Activated gamma-delta T cell (primary cell): ENCODE measurements around the gene MYCBP2.
"Not testable (repeated sequence)": the region's sequence is repeated elsewhere in the genome, so short reads cannot be mapped to it uniquely, and the experiment has no call there.

Experiments
- DNase-seq: peaks from one replicate; lab custom pipeline; 2025; lab: John Stamatoyannopoulos, UW

The MYCBP2 gene

DNA sequence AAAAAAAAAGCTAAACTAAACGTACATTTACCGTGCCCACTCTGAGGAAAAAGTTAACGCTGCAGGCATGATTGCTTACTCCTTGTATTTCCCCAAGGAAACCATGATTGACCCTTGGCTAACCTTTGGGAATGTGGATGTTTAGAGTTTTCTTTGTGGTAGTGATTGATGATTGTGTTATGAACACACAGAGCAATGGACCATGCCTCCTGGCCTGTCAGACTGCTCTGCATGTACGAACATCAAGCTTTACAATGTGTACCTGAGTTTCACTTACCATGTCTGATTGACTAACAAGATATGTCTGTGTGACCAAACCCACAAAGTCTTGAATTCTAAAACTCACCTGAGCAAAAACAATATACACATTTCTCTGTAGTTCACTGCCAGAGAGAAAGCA, 35.1 kb downstream of the MYCBP2 start:
- no peak for DNase-seq

GRCh38 chr13:77290342-77290741, 36.6 kb downstream of the MYCBP2 start:
- DNase-seq: no peak

DNA sequence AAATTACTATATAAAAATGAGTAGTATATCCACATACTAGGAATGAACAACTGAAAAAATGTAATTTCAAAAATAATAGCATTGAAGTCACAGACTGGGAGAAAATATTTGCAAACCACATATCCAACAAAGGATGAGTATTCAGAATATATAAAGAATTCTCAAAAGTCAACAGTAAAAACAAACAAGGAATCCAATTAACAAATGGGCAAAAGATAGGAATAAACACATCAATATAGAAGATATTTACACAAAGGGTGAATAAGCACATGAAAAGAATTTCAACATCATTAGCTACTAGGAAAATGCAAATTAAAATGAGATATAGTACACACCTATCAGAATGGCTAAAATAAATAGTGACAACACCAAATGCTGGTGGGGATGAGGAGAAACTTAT, 37.0 kb downstream of the MYCBP2 start:
- no peak for DNase-seq

DNA sequence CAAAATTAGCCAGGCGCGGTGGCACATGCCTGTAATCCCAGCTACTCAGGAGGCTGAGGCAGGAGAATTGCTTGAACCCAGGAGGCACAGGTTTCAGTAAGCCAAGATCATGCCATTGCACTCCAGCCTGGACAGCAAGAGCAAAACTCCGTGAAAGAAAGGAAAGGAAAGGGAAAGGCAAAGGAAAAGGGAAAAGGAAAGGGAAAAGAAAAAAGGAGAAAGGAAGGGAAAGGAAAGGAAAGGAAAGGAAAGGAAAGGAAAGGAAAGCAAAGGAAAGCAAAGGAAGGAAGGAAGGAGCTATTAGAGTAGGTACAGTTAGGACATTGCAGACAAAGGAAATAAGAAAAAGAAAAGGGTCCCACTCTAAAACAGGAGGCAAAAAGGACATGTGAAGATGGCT, 41.3 kb downstream of the MYCBP2 start:
- not testable (repeated sequence) for DNase-seq

DNA sequence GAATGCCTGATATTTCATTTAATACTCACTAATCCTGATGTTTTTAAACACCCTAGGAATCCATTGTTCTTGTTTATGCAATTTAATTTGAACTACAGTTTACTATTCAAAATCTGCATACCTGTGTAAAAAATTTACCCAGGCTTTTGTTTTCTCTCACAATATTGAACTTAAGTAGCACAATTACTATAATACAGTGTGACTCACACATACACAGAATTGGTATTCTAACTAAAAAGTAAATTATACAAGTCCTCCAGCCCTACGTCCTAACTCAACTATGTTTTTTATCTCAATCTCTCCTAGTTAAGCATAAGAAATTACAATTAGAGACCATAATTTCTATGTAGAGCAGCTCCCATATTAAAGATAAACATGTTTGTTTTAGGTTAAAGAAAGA, 41.8 kb downstream of the MYCBP2 start:
- no peak for DNase-seq

DNA sequence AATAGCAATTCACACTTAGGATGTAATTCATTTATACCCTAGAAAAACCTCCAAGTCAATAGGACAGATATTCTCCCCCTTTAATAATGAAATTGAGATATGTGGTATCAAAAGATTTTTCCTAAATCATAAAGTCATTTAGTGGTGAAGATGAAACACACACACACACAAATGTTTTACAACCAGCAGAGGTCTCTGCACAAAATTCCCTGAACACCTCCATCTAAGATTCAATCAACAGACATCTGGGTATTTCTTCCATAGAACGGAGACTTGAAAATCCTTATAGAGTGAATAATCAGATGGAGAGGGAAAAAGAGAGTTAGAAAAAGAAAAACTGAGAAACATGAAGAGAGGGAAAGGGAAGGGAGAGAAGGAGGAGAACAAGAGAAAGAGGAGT, 52.8 kb downstream of the MYCBP2 start:
- DNase-seq: no peak

DNA sequence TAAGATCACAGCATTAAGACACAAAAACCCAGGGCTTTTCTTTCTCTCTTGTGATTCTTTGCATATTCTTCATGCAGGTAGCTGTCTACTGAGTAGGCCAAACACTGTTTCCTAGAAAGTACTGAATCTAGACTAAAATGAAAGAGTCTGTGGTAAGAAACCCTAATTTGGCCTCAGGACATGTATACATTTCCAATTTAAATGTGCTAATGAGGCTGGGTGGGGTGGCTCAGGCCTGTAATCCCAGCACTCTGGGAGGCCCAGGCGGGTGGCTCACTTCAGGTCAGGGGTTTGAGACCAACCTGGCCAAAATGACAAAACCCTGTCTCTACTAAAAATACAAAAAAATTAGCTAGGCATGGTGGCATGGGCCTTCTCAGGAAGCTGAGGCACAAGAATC, 57.8 kb downstream of the MYCBP2 start:
- no peak for DNase-seq

- no peak for DNase-seq
These were observed 59.5 kb downstream of the MYCBP2 start for GRCh38 chr13:77267362-77267761.

DNA sequence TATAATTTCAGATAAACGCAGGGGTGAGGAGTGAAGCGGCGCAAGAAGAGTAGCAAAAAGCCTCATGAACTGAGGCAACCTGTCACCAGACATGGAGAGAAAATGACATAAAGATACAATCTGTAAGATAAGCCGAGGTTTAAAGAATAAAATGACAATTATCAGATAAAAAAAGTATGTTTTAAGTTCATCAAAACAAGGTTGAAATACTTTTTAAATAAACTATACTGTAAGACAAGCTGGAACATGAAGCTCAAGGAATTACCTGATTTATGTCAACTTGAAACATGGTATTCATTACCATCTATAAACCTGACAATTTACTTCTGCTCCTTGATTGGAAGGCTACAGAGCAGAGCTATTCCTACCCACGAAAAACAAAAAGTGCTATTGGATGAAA, 61.6 kb downstream of the MYCBP2 start:
- DNase-seq: no peak

GRCh38 chr13:77262198-77262597, 64.7 kb downstream of the MYCBP2 start:
- DNase-seq: no peak

GRCh38 chr13:77250975-77251374, 75.9 kb downstream of the MYCBP2 start:
- no peak for DNase-seq

DNA sequence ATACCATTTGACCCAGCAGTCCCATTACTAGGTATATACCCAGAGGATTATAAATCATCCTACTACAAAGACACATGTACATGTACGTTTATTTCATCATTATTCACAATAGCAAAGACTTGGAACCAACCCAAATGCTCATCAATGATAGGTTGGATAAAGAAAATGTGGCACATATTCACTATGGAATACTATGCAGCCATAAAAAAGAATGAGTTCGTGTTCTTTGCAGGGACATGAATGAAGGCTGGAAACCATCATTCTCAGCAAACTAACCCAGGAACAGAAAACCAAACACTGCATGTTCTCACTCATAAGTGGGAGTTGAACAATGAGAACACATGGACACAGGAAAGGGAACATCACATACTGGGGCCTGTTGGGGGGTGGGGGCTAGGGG, 81.7 kb downstream of the MYCBP2 start:
- DNase-seq: not testable (repeated sequence)

DNA sequence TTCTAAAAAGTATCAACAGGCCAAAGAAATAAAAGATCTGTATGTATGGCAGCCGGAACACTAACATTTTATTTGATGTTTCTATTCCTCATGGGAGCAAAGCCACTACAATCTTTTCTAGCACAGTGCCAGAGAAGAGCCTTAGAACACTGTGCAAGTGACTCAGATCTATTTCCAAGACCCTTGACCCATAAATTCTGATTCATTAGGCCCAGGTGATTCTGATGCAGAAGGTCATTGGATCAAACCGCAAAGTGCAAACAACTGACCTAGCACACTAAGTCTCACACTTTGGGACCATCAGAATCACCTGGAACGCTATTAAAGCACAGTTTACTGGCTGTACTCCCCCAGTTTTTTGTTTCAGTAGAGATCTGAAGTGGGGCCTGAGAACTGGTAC, 87.6 kb downstream of the MYCBP2 start:
- no peak for DNase-seq

- DNase-seq: no peak
These were observed 91.4 kb downstream of the MYCBP2 start for GRCh38 chr13:77235456-77236022.

DNA sequence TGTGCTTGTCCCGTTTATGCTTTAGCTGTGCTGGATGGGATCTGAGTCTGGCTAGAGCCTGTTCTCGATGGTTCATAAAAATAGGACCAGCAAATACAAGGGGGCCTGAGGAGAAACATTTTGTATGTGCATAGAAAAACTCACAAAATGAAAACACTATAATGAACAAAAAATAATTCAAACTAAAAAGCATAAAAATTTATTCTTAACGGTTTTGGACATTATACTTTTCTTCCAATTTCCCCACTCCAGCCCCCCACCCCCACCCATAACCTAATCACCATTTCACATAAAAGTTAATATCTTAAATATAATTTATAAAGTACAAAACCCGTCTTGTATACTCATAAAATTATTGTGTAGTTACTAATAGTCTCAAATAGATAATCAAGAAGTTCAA, 93.7 kb downstream of the MYCBP2 start:
- no peak for DNase-seq

DNA sequence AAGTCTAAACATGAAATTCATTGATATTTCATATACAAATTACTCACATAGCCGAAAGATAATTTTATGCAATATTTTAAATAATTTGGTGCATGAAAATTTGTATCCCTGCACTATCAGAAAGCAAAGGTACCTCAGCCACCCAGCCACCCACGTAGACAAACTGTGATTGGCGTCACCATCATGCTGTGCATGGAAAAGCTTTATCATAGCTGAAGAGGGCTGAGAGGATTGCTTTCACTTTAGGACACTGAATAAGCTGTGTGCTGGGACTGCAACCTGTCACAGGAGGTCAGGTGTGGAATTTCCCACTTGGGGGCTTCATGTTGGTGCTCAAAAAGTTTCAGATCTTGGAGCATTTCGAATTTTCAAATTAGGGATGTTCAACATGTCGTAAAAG, 96.3 kb downstream of the MYCBP2 start:
- no peak for DNase-seq

DNA sequence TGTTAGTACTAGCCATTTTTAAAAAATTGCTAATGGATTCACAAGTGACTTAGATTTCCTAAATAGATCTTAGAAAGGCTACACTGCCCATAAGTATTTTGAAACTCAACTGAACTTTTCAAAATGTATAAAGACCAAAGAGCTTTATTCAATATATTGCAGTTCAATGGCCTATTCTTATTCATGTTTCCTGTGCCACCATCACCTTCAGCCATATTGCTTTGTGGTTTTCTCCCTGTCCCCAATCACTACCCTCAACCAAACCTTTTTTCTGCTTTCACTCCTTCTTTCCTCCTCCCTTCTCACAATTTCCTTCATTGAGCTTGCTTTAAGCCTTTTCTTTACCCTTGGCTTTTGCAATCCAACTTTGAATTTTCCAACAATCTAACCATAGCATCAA, 100.9 kb downstream of the MYCBP2 start:
- DNase-seq: no peak

DNA sequence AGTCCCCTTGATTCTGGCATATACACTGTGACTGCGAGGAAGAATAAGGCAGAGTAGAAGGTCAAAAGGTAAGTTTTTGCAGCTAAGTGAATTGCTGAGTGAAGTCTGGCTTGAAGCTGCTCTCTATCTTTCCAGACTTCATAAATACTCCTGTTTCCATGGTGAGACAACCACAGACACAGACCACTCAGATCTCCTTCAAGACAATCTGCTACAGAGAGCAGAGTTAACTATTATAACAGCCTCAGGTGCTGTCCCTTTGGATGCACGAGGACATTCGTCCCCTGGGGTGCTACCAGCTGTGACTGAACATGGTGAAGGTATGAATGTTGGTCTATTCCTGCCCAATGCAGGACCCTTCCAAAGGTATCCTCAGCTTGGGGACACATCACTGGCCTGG, 104.0 kb downstream of the MYCBP2 start:
- DNase-seq: no peak

- DNase-seq: no peak
These were observed 104.7 kb downstream of the MYCBP2 start for GRCh38 chr13:77222000-77222690.

GRCh38 chr13:77219401-77219800, 107.5 kb downstream of the MYCBP2 start:
- no peak for DNase-seq

DNA sequence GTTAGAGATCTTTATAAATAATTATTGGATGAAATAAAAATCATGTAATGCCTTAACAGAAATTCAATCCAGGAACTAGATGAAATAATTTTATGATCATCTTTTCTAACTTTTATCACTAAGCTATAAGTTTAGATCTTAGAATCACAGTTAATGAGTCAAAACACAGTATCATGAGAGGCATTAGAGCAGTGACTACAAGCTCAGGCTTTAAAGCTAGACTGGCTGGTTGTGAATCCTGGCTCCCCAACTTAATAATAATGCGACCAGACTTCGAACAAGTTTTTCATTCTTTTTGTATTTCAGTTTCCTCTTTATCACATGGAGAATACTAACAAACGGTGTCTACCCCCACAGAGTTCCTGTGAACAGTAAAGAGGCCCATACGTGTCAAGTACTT, 108.6 kb downstream of the MYCBP2 start:
- no peak for DNase-seq

DNA sequence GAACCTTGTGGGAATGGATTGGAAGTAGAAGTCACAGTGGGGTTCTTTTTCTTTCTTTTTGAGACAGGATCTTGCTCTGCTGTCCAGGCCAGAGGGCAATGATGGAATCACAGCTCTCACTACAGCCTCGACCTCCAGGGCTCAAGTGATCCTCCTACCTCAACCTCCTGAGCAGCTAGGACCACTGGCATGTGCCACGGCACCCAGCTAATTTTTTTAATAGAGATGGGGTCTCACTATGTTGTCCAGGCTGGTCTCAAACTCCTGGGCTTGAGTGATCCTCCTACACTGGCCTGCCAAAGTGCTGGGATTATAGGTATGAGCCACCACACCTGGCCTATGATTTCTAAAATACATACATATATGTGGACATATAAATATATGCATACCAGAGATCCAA, 111.4 kb downstream of the MYCBP2 start:
- no peak for DNase-seq

DNA sequence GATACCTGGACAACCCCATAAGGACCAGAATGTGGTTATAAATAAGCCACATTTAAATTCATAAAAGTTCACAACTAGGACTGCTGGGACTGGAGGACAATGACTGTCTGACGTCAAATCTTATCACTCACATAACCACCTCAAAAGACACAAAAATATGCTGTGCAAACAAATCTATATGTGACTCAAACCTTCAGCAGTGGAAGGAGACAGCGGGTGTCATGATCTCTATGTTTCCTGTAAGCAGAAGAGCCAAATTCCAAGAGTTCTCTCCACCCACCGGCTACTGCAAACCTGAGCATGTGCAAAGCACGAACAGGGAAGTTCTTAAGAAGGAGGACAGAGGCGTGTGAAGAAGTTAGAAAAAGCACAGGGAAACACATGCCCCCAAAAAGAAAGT, 113.2 kb downstream of the MYCBP2 start:
- no peak for DNase-seq

DNA sequence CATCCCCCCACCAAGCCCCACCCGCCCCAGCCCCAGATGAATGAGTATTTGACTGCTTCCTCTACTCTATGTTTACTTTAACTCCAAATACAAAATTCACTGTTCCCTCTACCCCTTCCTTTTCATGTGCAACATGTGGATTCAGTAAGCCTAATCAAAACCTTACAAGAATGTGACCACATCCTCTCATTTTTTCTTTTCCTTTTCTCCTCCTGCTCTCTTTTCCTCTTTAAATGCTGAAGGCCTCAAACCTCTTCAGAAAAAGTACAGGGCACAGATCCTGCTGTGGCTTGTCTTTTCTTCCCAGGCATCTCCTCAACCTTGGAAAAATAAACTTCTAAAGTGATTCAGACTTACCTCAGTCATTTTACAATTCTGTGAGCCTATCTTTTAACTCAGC, 119.0 kb downstream of the MYCBP2 start:
- no peak for DNase-seq
